Fibroblast of villous mesenchyme (primary cell): ENCODE results near the gene KIF26A. TPM values are rescaled to one million over a fixed set of nuclear protein-coding genes. Genes with fewer than 3 reads are reported as not detected.

Experiments
- DNase-seq: peaks from one replicate; pipeline ENCODE4 v3.0.0-alpha.2; 2010; ENCODE audit warnings: low read depth
- H3K4me3 ChIP-seq: 2 replicates; pipeline ENCODE4 v1.5.1; 2011; ENCODE audit warnings: low read depth, mild to moderate bottlenecking, low read length
- CTCF ChIP-seq: IDR thresholded peaks from 2 replicates; pipeline ENCODE4 v1.5.1; 2012; ENCODE audit warnings: low read depth, mild to moderate bottlenecking, low read length; ENCODE audit not compliant: insufficient read depth
- total RNA-seq: library from RNA; depleted of rRNA; stranded (reverse); fragments of >200 nt; gene quantifications from 2 replicates; pipeline ENCODE4 v1.2.3, GENCODE V29; 2012

Gene KIF26A
- total RNA-seq, 1 donor: under 0.01 TPM

- no peak for DNase-seq
- TF ChIP-seq CTCF: no peak
- H3K4me3 ChIP-seq: no peak overlapping the region
Measured at GRCh38 chr14:104096751-104097700, 41.4 kb upstream of the KIF26A start.

GRCh38 chr14:104098272-104099095, 39.9 kb upstream of the KIF26A start:
- H3K4me3 ChIP-seq: no peak overlapping the region
- no peak for TF ChIP-seq CTCF
- no peak for DNase-seq

- TF ChIP-seq CTCF: no peak
- no peak for DNase-seq
- H3K4me3 ChIP-seq: no peak overlapping the region
Measured at GRCh38 chr14:104099096-104100041, 39.0 kb upstream of the KIF26A start.

- no peak overlapping the region for H3K4me3 ChIP-seq
- TF ChIP-seq CTCF: no peak
- no peak for DNase-seq
Measured at GRCh38 chr14:104100171-104101085, 38.0 kb upstream of the KIF26A start.

GRCh38 chr14:104101086-104101621, 37.2 kb upstream of the KIF26A start:
- no peak for DNase-seq
- no peak overlapping the region for H3K4me3 ChIP-seq
- no peak for TF ChIP-seq CTCF
